Omental fat pad (tissue), 4 donors: ENCODE data around the gene DCXR. TPM values are rescaled to one million over a fixed set of nuclear protein-coding genes. Genes with fewer than 3 reads are reported as not detected.

Experiments used
- ATAC-seq: fragments of 150-250 bp; one replicate; pipeline ENCODE4 v1.9.1; 2016; ENCODE audit warnings: mild to moderate bottlenecking, moderate library complexity; ENCODE audit not compliant: low FRiP score
- DNase-seq: peaks from one replicate; pipeline ENCODE4 v3.0.0-alpha.2; 2019; ENCODE audit warnings: low spot score
- total RNA-seq, 4 donors: library from RNA; depleted of rRNA; stranded (reverse); fragments of >200 nt; gene quantifications; one replicate each; pipeline ENCODE4 v1.1.0, GENCODE V29; 2016
- TF ChIP-seq, protein P1 (sequence below), 3 donors: fragments of 450-650 bp; IDR thresholded peaks; one replicate each; pipeline ENCODE4 v1.5.1; 2016 to 2017; ENCODE audit warnings: antibody characterized with exemption in 3 of 3, mild to moderate bottlenecking in 3 of 3, moderate library complexity in 2 of 3

Gene DCXR
- total RNA-seq, 4 donors from 2014 or later = 190 to 327 (median 225) TPM

DNA sequence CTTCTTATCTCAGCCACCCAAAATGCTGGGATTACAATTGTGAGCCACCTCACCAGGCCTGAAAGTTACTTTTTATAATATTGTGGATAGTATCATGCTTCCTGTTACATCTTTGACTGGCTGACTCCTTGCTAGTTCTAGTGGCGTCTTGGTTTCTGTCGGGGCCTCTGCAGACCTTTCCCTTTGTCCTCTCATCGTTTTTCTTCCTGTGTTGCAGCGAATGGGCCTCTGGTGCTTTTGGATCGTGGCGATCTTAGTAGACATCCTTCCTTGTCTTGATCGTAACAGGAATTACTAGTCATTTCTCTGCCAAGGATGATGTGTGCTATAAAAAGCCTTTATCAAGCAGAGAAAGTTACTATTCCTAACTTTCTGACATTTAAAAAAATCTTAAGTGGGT lies 39.3 kb downstream of the DCXR start:
- ATAC-seq (no peak), DNase-seq (no peak)
- TF ChIP-seq, protein P1, sequence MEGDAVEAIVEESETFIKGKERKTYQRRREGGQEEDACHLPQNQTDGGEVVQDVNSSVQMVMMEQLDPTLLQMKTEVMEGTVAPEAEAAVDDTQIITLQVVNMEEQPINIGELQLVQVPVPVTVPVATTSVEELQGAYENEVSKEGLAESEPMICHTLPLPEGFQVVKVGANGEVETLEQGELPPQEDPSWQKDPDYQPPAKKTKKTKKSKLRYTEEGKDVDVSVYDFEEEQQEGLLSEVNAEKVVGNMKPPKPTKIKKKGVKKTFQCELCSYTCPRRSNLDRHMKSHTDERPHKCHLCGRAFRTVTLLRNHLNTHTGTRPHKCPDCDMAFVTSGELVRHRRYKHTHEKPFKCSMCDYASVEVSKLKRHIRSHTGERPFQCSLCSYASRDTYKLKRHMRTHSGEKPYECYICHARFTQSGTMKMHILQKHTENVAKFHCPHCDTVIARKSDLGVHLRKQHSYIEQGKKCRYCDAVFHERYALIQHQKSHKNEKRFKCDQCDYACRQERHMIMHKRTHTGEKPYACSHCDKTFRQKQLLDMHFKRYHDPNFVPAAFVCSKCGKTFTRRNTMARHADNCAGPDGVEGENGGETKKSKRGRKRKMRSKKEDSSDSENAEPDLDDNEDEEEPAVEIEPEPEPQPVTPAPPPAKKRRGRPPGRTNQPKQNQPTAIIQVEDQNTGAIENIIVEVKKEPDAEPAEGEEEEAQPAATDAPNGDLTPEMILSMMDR (IDR thresholded peaks at IDR 0.05) = no peak

DNA sequence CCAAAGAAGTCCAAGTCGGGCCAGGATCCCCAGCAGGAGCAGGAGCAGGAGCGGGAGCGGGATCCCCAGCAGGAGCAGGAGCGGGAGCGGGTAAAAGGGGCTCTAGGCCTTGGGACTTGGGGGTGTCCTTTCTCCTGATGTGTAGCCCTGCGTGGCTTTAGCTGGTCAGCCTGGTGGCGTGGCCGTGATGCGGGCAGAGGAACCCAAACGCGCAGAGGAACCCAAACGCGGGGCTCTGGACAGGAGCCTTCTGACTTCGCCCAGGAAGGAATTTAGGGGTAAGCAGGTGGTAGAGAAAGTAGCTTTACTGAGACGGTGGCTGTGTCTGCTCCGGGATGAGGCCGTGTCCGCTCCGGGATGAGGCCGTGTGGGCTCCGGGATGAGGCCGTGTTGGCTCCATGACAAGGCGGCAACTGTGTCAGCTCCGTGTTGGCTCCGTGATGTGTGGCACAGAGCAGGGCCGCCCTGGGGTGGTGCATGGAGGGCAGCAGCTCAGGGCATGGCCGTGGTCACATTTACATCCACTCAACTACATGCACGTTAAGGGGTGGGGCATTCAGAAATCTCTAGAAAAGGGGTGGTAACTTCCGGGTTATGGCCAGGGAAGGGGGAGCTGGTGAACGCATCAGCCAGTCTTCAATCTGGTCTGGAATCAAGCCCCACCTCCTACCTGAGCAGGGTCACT lies 40.6 kb downstream of the DCXR start:
- ATAC-seq (no peak), DNase-seq (no peak)
- TF ChIP-seq, protein P1 (IDR thresholded peaks at IDR 0.05) = no peak

DNA sequence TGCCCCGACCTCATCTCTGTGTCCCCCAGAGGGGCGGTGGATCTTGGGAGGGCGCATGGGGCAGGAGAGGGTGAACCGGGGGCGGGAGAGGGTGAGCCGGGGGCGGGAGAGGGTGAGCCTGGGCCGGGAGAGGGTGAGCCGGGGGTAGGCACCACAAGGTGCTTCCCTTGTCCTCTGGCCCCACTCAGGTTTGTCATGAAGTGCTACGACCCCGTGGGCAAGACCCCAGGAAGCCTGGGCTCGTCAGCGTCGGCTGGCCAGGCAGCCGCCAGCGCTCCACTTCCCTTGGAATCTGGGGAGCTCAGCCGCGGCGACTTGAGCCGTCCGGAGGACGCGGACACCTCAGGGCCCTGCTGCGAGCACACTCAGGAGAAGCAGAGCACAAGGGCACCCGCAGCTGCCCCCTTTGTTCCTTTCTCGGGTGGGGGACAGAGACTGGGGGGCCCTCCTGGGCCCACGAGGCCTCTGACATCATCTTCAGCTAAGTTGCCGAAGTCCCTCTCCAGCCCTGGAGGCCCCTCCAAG lies 41.2 kb downstream of the DCXR start:
- no peak for DNase-seq
- ATAC-seq = no peak
- TF ChIP-seq, protein P1 (IDR thresholded peaks at IDR 0.05) = no peak

DNA sequence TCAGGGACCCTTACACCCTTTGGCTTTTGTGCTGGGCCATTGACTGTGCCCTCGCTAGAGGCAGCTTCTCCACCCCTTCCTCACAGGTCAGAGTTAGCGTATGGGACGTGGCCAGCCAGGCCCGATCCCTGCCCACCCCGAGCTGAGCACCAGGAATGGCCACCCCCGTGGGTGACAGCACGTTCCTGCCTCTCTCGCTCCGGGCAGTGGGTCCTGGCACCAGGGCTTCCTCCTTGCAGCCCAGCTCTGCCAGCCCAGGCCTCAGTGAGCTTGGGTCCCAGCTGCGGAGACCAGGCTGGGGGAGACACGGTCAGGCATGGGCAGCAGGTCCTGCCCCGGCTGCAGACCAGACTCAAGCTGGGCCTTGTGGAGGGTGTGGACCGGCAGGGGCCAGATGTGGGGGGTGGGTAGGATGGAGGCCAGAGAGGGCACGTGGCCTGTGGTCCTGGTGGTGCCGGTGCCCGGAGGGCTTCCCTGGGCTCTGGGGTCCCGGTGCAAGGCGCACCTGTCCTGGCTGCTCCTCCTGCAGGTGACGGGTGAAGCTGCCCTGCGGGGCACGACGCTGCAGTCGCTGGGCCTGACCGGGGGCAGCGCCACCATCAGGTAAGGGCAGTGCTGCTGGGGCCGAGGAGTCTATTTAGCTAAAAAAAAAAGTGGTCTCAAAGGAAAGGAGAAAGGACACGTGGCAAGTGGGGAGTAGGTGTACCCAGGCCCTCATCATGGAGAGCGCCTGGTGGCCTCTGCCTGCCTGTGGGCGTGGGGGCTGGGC lies 41.9 kb downstream of the DCXR start:
- no peak for ATAC-seq
- TF ChIP-seq, protein P1 (IDR thresholded peaks at IDR 0.05) = no peak
- no peak for DNase-seq

DNA sequence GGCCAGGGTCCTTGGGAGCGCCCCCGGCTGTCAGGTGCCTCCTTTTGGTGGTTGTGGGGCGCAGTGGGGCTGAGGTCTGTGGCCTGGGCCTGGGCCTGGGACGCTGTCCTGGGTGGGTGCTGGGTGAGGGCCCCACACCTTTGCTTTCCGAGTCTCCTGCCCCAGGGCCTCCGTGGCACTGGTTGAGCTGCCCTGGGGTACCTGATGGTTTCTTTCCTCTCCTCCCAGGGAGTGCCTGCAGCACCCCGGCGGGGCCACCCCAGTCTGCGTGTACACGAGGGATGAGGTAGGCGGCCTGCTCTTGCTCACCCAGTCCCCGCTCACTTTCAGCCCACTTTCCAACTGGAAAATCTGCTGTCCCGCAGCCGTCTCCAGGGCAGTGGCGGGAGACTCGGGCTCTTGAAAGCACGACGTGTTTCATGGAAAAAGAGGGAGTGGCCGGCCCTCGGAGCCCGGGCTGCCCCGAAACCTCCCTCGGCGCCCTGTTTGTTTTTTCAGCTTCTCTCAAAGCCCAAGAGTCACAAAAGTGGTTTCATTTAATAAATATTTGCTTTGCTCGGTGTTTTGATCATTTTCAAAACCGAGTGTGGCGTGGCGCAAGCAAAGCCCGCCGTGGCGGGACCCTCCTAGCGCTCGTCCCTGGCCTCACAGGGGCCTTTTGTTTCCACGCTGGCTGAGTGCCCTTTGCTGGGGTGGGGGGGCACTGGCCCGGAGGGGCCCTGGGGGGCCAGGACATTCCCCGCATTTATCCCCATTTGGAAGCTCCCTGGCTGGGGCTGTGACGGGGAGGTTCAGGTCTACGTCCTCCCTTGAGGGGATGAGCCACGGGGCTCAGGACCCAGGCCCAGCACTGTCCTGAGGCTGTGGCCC lies 42.7 kb downstream of the DCXR start:
- no peak for DNase-seq
- TF ChIP-seq, protein P1 (IDR thresholded peaks at IDR 0.05) = no peak
- no peak for ATAC-seq

DNA sequence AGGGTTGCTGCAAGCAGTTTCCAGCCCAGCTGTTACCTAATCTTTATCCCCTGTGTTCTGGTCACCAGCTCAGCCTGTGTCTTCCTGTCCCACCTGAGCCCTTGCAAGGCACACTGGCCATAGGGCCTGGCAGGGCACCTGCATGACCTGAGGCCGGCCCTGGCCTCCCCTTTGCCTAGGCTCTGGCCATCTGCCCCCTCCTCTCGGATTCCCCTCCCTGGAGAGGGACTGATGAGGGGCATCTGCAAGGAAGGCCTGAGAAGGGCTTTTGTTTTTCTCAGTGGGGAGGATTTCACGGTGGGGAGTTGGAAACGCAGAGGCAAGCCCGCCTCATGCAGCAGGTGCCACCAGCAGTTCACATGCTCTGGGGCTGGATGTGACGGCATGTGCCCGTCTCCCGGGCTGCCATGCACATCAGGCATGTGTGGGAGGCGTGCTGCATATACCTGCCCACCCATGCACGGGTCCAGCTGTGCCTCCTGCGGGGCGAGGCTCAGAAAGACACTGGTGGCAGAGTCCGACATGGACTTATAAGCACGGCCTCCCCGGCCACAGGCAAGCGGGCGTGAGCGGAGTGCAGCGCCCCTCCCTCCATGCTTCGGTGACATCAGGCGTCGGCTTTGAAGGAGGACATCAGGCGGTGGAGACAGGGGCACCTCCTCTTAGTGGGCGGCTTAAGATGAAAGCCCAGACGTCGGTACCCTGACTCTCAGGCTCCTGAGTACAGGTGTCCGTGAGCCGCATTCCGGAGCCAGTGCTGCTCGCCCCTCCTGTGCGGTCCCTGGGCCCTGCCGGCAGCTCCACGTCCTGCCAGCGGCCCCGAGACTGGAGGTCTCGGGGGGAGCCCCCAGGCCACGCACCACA lies 43.5 kb downstream of the DCXR start:
- no peak for ATAC-seq
- TF ChIP-seq, protein P1 (IDR thresholded peaks at IDR 0.05) = no peak
- DNase-seq = no peak
